ENCODE results near the gene TLK1. TPM values are rescaled to one million over a fixed set of nuclear protein-coding genes. Genes with fewer than 3 reads are reported as not detected.

TLK1 gene
- total and polyA plus RNA-seq, 2 of the 4 experiments (the other 2 are of a cell fraction) = 7.3 to 12.5 TPM

DNA sequence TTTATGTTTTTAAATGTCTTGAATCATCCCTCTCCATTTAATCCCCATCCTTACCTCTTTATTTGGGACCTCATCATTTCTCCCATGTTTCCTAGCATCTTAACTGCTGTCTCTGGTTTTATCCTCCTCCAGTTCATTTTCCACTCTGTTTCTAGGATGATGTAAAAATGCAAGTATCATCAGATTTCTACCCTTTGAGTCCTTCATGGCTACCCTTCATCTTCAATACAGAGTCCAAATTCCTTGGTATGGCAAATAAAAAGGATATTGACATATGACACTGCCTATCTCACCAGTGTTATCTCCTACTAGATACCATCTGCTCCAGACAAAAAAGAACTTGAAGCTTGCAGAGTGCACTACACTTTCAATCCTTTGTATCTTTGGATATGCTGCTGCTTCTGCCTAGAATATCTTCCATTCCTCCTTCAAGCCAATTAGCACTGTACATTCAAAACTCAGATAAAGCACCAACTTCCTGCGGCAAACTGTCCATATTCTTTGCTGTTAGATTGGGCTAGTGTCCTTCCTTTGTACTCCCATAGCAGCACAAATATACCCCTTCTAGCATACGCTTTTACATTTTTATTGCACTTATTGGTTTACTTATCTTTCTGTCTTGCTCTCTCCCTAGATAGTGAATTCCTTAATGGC lies 24.6 kb upstream of the TLK1 start:
- in situ Hi-C loops (cut with MboI; ENCODE audit: low sequenced_read_pairs) = no loop called here

More for the DNA sequence above, 24.6 kb upstream of the TLK1 start:
- H4K91ac ChIP-seq (ENCODE audit: insufficient read depth, low read depth, low read length) = peak overlapping the region; percentile 26; the same call in 1 of the 2 replicates
- H4K8ac ChIP-seq (ENCODE audit: low read depth in 2 of 2, low read length in 2 of 2) = no peak overlapping the region
- dilution Hi-C loops (cut with HindIII; ENCODE audit: low sequenced_read_pairs, unreplicated experiment) (no loop called here), intact Hi-C loops (cut with micrococcal nuclease) (no loop called here)
- H2BK120ac ChIP-seq (ENCODE audit: low read depth, low read length) = peak overlapping the region; percentile 71
- no peak overlapping the region for H2AK9ac ChIP-seq (replicated peaks; ENCODE audit: low read depth, low read length, poor library complexity)
- H3K9me1 ChIP-seq (ENCODE audit: insufficient read depth, low read length) = peaks cover 8% of the 10 kb centered on the region
- ATAC-seq (ENCODE audit: low read depth) (peak; percentile 7; the same call in 1 of the 2 replicates), DNase-seq (no peak)
- ChIA-PET CTCF (interaction anchor here (0.7 kb wide), 1 partner anchor 93 kb away, joined by 3 read pairs; no protein-coding TSS in a partner anchor), POLR2A (ENCODE audit: unreplicated experiment) (no interaction called here)
- H2BK20ac ChIP-seq (ENCODE audit: low read depth, low read length) = peak overlapping the region; percentile 44
- peaks cover 8% of the 10 kb centered on the region for H3K4me1 ChIP-seq (ENCODE audit: control insufficient read depth, insufficient read depth, low read length)
- no peak overlapping the region for H2AFZ ChIP-seq (replicated peaks; ENCODE audit: low read length, poor library complexity)
- H2AK5ac ChIP-seq (ENCODE audit: low read depth, low read length) = peak overlapping the region; percentile 11; the same call in 1 of the 2 replicates
- H3K56ac ChIP-seq (ENCODE audit: extremely low read depth, insufficient read depth, low read length) = no peak overlapping the region
- TF ChIP-seq, protein P1, sequence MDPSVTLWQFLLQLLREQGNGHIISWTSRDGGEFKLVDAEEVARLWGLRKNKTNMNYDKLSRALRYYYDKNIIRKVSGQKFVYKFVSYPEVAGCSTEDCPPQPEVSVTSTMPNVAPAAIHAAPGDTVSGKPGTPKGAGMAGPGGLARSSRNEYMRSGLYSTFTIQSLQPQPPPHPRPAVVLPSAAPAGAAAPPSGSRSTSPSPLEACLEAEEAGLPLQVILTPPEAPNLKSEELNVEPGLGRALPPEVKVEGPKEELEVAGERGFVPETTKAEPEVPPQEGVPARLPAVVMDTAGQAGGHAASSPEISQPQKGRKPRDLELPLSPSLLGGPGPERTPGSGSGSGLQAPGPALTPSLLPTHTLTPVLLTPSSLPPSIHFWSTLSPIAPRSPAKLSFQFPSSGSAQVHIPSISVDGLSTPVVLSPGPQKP (IDR thresholded peaks at IDR 0.05; ENCODE audit: borderline replicate concordance, low read depth, low read length) = no peak
- TF ChIP-seq, protein P2, sequence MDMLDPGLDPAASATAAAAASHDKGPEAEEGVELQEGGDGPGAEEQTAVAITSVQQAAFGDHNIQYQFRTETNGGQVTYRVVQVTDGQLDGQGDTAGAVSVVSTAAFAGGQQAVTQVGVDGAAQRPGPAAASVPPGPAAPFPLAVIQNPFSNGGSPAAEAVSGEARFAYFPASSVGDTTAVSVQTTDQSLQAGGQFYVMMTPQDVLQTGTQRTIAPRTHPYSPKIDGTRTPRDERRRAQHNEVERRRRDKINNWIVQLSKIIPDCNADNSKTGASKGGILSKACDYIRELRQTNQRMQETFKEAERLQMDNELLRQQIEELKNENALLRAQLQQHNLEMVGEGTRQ (IDR thresholded peaks at IDR 0.05; ENCODE audit: low read depth, low read length) = no peak
- TF ChIP-seq RFX5 (IDR thresholded peaks at IDR 0.05; ENCODE audit: low read depth, low read length) (no peak), SMC3 (IDR thresholded peaks at IDR 0.05; ENCODE audit: low read depth, low read length) (no peak), MAFK (IDR thresholded peaks at IDR 0.05; ENCODE audit: low read depth, low read length) (no peak), BHLHE40 (IDR thresholded peaks at IDR 0.05; ENCODE audit: low read depth, low read length) (no peak), NFE2L2 (IDR thresholded peaks at IDR 0.05; ENCODE audit: low read depth, low read length) (no peak), POLR2A (IDR thresholded peaks at IDR 0.05; ENCODE audit: low read depth, low read length) (no peak), CHD1 (IDR thresholded peaks at IDR 0.05; ENCODE audit: low read depth, low read length) (no peak), RAD21 (IDR thresholded peaks at IDR 0.05; ENCODE audit: low read length) (no peak)
- TF ChIP-seq, protein P3, sequence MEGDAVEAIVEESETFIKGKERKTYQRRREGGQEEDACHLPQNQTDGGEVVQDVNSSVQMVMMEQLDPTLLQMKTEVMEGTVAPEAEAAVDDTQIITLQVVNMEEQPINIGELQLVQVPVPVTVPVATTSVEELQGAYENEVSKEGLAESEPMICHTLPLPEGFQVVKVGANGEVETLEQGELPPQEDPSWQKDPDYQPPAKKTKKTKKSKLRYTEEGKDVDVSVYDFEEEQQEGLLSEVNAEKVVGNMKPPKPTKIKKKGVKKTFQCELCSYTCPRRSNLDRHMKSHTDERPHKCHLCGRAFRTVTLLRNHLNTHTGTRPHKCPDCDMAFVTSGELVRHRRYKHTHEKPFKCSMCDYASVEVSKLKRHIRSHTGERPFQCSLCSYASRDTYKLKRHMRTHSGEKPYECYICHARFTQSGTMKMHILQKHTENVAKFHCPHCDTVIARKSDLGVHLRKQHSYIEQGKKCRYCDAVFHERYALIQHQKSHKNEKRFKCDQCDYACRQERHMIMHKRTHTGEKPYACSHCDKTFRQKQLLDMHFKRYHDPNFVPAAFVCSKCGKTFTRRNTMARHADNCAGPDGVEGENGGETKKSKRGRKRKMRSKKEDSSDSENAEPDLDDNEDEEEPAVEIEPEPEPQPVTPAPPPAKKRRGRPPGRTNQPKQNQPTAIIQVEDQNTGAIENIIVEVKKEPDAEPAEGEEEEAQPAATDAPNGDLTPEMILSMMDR (conservative IDR thresholded peaks at IDR 0.05; ENCODE audit: low read depth, low read length) = no peak
- H3K4me3 ChIP-seq (ENCODE audit: insufficient read depth, low read depth, low read length) = no peak overlapping the region
- H3K14ac ChIP-seq (replicated peaks; ENCODE audit: low read depth, low read length) = no peak overlapping the region
- H3K23ac ChIP-seq (ENCODE audit: low read depth, low read length) = no peak overlapping the region
- H2BK5ac ChIP-seq (ENCODE audit: low read depth, low read length, poor library complexity, severe bottlenecking) = peak overlapping the region; percentile 54
- BruUV-seq (replicated peaks) = no TSS peak
- H2BK15ac ChIP-seq (ENCODE audit: low read depth, low read length) = peak overlapping the region; percentile 55; the same call in 2 of the 3 replicates
- no peaks in the 10 kb centered on the region for H3K27me3 ChIP-seq (ENCODE audit: control insufficient read depth, insufficient read depth, low read length)
- no peak overlapping the region for H3K9ac ChIP-seq (ENCODE audit: low read depth, low read length)
- no peaks in the 10 kb centered on the region for H4K20me1 ChIP-seq (ENCODE audit: insufficient read depth, low read length)
- H3K27ac ChIP-seq (ENCODE audit: insufficient read depth, low read length) = no peak overlapping the region
- H3K18ac ChIP-seq (ENCODE audit: low read depth, low read length) = peak overlapping the region; percentile 17; the same call in 1 of the 2 replicates
- H3K4me2 ChIP-seq (ENCODE audit: low read depth, low read length) = 0 out of 2 replicates have a peak overlapping the region, but pooled peaks have one; percentile 5
- H3K9me3 ChIP-seq (ENCODE audit: control insufficient read depth, insufficient read depth, low read length) = no peaks in the 10 kb centered on the region
- 100% methylated on average over 1 of the region's 2 CpGs; no CpG with 5 or more reads in 1 of the 2 experiments for WGBS, 2 experiments (ENCODE audit: extremely low coverage in 2 of 2, insufficient read length in 1 of 2)
- H3K4ac ChIP-seq (ENCODE audit: low read depth, low read length) = peak overlapping the region; percentile 22; the same call in 1 of the 2 replicates
- 0 out of 4 replicates have a peak, but pooled peaks cover 0 to 3% of the 10 kb centered on the region in 2 experiments for H3K79me1 ChIP-seq (ENCODE audit: low read depth in 1 of 2, low read length in 2 of 2)
- H3K36me3 ChIP-seq (ENCODE audit: control insufficient read depth, insufficient read depth, low read length) = no peaks in the 10 kb centered on the region
- peak overlapping the region; percentile 30; the same call in 1 of the 2 replicates for H4K5ac ChIP-seq (ENCODE audit: low read depth, low read length)
